Central memory CD8-positive, alpha-beta T cell (primary cell): ENCODE measurements around the gene UBALD1.
A peak's percentile ranks its signal among the peaks of the same experiment; 100 is the strongest.
"Not testable (repeated sequence)": the region's sequence is repeated elsewhere in the genome, so short reads cannot be mapped to it uniquely, and the experiment has no call there.

Source experiments
- ATAC-seq: fragments of 150-1000 bp; cut with Tn5 transposase; replicated peaks from 2 replicates; pipeline ENCODE4 v1.10.0; 2022; ENCODE audit warnings: mild to moderate bottlenecking, moderate FRiP score, moderate number of reproducible peaks; ENCODE audit not compliant: poor library complexity, severe bottlenecking; ENCODE audit errors: extremely low read depth
- DNase-seq, 2 donors: peaks; one replicate each; pipeline ENCODE4 v3.0.0; 2021; ENCODE audit warnings: low spot score in 2 of 2
- H3K27ac Mint-ChIP-seq: one replicate; pipeline ENCODE4 v1.8.0; 2022; ENCODE audit warnings: low read depth, mild to moderate bottlenecking, moderate library complexity, mixed read lengths
- H3K27me3 Mint-ChIP-seq: one replicate; pipeline ENCODE4 v1.8.0; 2022; ENCODE audit warnings: mixed read lengths
- H3K36me3 Mint-ChIP-seq: one replicate; pipeline ENCODE4 v1.8.0; 2022; ENCODE audit warnings: mild to moderate bottlenecking, moderate library complexity, mixed read lengths; ENCODE audit not compliant: insufficient read depth
- H3K4me1 Mint-ChIP-seq: one replicate; pipeline ENCODE4 v1.8.0; 2022; ENCODE audit warnings: mixed read lengths
- H3K4me3 Mint-ChIP-seq: one replicate; pipeline ENCODE4 v1.8.0; 2022; ENCODE audit warnings: mild to moderate bottlenecking, moderate library complexity, mixed read lengths
- H3K9me3 Mint-ChIP-seq: one replicate; pipeline ENCODE4 v1.8.0; 2022; ENCODE audit warnings: mixed read lengths

Gene UBALD1

DNA sequence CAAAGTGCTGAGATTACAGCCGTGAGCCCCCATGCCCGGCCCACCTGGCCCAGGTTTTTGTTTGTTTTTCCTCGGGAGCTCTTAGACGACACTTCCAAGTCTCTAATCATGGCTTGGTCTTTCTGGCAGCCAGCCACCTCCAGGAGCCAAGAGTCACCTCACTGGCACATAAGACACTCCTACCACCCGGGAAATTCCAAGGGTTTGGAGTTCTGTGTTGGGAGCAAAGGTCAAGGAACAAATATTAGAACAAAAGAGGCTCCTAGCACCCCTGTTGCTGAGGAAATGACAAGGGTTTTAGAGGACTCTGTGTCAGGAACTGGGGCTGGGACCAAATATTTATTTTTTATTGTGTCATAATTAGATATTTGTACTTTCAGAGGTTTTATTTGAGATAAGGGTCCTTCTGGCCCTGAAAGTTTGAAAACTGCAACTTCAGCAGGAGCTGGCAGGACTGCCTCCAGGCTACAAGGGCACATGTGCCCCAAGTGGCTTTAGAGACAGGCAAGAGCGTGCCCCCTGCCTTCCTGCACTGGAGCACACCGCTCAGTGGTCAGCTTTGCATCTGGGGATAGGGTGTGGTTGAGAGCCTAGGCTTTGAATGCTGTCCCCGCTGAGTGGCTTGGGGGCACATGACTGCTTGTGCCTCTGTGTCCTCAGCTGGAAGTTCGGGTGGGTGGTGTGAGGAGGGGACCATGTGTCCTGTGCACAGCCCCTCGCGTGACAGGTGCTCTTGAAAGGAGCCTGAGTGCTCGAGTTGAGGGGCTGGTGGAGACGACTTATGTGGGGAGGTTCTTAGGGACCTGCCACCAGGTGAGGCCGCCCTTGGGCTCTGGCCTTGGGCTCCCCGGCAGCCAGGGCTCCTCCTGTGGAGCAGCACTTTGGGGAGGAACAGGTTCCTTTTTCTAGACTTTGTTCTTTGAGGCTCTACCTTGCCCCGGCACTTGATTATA, 39.6 kb upstream of the UBALD1 start:
- DNase-seq (no peak), ATAC-seq (no peak)
- H3K27ac Mint-ChIP-seq, result no peak overlapping the region
- H3K36me3 Mint-ChIP-seq, result peaks cover 36% of the 10 kb centered on the region
- H3K27me3 Mint-ChIP-seq, result no peaks in the 10 kb centered on the region
- H3K4me3 Mint-ChIP-seq, result no peak overlapping the region
- H3K4me1 Mint-ChIP-seq, result peaks cover 16% of the 10 kb centered on the region
- H3K9me3 Mint-ChIP-seq, result no peaks in the 10 kb centered on the region

DNA sequence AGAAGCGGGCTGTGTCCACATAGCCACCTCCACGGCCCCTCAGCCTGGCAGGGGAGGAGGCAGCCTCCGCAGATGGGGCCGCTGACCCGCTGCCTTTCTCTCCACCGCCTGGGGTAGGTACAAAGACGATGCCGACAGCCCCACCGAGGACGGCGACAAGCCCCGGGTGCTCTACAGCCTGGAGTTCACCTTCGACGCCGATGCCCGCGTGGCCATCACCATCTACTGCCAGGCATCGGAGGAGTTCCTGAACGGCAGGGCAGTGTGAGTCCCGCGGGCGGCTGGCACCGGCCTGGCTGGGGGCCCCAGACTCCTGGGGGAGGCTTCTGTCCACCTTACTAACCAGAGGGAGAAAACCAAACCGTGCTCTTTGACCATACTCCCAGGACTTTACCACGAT, 37.9 kb upstream of the UBALD1 start:
- Mint-ChIP-seq H3K9me3 (no peaks in the 10 kb centered on the region), H3K27me3 (no peaks in the 10 kb centered on the region), H3K27ac (no peak overlapping the region), H3K4me1 (peaks cover 23% of the 10 kb centered on the region), H3K4me3 (no peak overlapping the region), H3K36me3 (peaks cover 38% of the 10 kb centered on the region)
- no peak for ATAC-seq
- DNase-seq, result no peak

DNA sequence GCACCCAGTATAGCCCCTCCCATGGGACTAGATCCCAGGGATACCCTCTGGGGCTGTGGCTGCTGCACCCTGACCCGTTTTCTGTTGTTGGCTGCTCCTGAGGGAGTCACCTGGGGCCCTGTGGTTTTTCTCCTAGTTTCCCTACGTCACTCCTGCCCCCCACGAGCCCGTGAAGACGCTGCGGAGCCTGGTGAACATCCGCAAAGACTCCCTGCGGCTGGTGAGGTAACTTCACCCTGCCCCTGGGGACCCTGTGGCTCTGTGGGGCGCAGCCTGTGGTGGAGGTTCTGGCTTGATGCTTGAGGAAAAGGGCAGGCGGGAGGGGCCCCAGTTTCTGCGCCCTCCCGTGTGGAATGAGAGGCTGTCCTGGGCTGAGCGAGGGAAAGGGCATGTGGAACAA, 37.1 kb upstream of the UBALD1 start:
- DNase-seq (no peak), ATAC-seq (no peak)
- Mint-ChIP-seq H3K9me3 (no peaks in the 10 kb centered on the region), H3K27me3 (no peaks in the 10 kb centered on the region), H3K4me1 (peaks cover 28% of the 10 kb centered on the region), H3K27ac (no peak overlapping the region), H3K36me3 (peaks cover 34% of the 10 kb centered on the region), H3K4me3 (no peak overlapping the region)

DNA sequence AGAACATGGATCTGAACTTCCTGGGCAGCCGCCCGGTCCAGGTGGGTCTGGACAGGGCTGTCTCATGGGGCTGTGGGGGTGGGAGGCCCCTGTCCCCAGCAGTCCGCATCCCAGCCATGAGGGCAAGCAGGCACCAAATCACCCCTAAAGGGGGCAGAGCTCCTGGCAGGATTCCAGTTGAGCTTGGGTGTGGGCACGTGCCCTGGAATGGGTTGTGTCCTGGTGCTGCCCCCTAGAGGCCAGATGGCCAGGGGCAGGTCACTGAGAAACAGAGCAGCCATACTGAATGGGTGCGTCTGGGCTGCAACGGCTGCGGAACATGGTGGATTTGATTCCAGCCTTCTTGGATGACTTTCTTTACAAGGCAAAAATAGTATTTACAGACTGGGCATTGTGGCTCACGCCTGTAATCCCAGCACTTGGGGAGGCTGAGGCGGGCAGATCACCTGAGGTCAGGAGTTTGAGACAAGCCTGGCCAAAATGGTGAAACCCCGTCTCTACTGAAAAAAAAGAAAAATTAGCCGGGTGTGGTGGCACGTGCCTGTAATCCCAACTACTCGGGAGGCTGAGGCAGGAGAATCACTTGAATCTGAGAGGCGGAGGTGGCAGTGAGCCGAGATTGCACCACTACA, 35.9 kb upstream of the UBALD1 start:
- H3K27me3 Mint-ChIP-seq, H3K4me3 Mint-ChIP-seq, H3K9me3 Mint-ChIP-seq: not testable (repeated sequence)
- DNase-seq, result peak; percentile 66 to 67
- Mint-ChIP-seq H3K4me1 (peaks cover 32% of the 10 kb centered on the region), H3K36me3 (peaks cover 32% of the 10 kb centered on the region), H3K27ac (peak overlapping the region; percentile 41)
- ATAC-seq, result peak; percentile 60

- H3K4me3 Mint-ChIP-seq, result no peak overlapping the region
These were observed 35.2 kb upstream of the UBALD1 start for GRCh38 chr16:4649744-4650442.

GRCh38 chr16:4648917-4649316, 34.2 kb upstream of the UBALD1 start:
- H3K27me3 Mint-ChIP-seq, result no peaks in the 10 kb centered on the region
- peak overlapping the region; percentile 82 for H3K27ac Mint-ChIP-seq
- DNase-seq, result no peak
- peak overlapping the region; percentile 38 for H3K4me3 Mint-ChIP-seq
- no peaks in the 10 kb centered on the region for H3K9me3 Mint-ChIP-seq
- no peak for ATAC-seq
- peaks cover 30% of the 10 kb centered on the region for H3K36me3 Mint-ChIP-seq
- peaks cover 37% of the 10 kb centered on the region for H3K4me1 Mint-ChIP-seq

More at GRCh38 chr16:4649744-4650442, 35.2 kb upstream of the UBALD1 start:
- Mint-ChIP-seq H3K27ac (no peak overlapping the region), H3K36me3 (peaks cover 31% of the 10 kb centered on the region), H3K9me3 (no peaks in the 10 kb centered on the region), H3K4me1 (peaks cover 37% of the 10 kb centered on the region), H3K27me3 (no peaks in the 10 kb centered on the region)
- DNase-seq, result no peak
- peak; percentile 44 for ATAC-seq

- Mint-ChIP-seq H3K4me1 (peaks cover 37% of the 10 kb centered on the region), H3K4me3 (no peak overlapping the region), H3K9me3 (no peaks in the 10 kb centered on the region), H3K27me3 (no peaks in the 10 kb centered on the region), H3K27ac (no peak overlapping the region), H3K36me3 (peaks cover 30% of the 10 kb centered on the region)
- ATAC-seq (no peak), DNase-seq (no peak)
These were observed 32.9 kb upstream of the UBALD1 start for GRCh38 chr16:4647644-4647980.

GRCh38 chr16:4646773-4647643, 32.3 kb upstream of the UBALD1 start:
- H3K36me3 Mint-ChIP-seq, result peaks cover 28% of the 10 kb centered on the region
- no peaks in the 10 kb centered on the region for H3K9me3 Mint-ChIP-seq
- no peak overlapping the region for H3K4me3 Mint-ChIP-seq
- ATAC-seq, result no peak
- no peaks in the 10 kb centered on the region for H3K27me3 Mint-ChIP-seq
- peaks cover 37% of the 10 kb centered on the region for H3K4me1 Mint-ChIP-seq
- H3K27ac Mint-ChIP-seq, result no peak overlapping the region
- no peak for DNase-seq

GRCh38 chr16:4641895-4642294, 27.2 kb upstream of the UBALD1 start:
- no peak overlapping the region for H3K27ac Mint-ChIP-seq
- no peak overlapping the region for H3K4me3 Mint-ChIP-seq
- no peaks in the 10 kb centered on the region for H3K27me3 Mint-ChIP-seq

GRCh38 chr16:4641306-4641687, 26.6 kb upstream of the UBALD1 start:
- no peaks in the 10 kb centered on the region for H3K27me3 Mint-ChIP-seq
- H3K27ac Mint-ChIP-seq, result peak overlapping the region; percentile 54
- no peaks in the 10 kb centered on the region for H3K9me3 Mint-ChIP-seq
- H3K36me3 Mint-ChIP-seq, result peaks cover 12% of the 10 kb centered on the region
- DNase-seq (no peak), ATAC-seq (no peak)
- H3K4me1 Mint-ChIP-seq, result peaks cover 33% of the 10 kb centered on the region
- H3K4me3 Mint-ChIP-seq, result no peak overlapping the region

More at GRCh38 chr16:4641895-4642294, 27.2 kb upstream of the UBALD1 start:
- no peak for ATAC-seq
- peaks cover 33% of the 10 kb centered on the region for H3K4me1 Mint-ChIP-seq
- no peak for DNase-seq
- H3K36me3 Mint-ChIP-seq, result peaks cover 12% of the 10 kb centered on the region
- H3K9me3 Mint-ChIP-seq, result no peaks in the 10 kb centered on the region

- Mint-ChIP-seq H3K4me3 (no peak overlapping the region), H3K36me3 (peaks cover 17% of the 10 kb centered on the region), H3K27me3 (no peaks in the 10 kb centered on the region), H3K4me1 (peaks cover 31% of the 10 kb centered on the region), H3K27ac (peak overlapping the region; percentile 54), H3K9me3 (no peaks in the 10 kb centered on the region)
- peak; percentile 43 for ATAC-seq
- DNase-seq, result no peak
These were observed 26.1 kb upstream of the UBALD1 start for GRCh38 chr16:4640572-4641305.
